Myometrial cell (primary cell): Measurements from ENCODE around the gene CAB39L. TPM values are rescaled to one million over a fixed set of nuclear protein-coding genes. Genes with fewer than 3 reads are reported as not detected.

ENCODE experiments used
- total RNA-seq: library from RNA; depleted of rRNA; stranded (reverse); fragments of >200 nt; gene quantifications from 2 replicates; pipeline ENCODE4 v1.2.3, GENCODE V29; 2015

Gene CAB39L
- 6.4 and 8.1 TPM in 2 replicates for total RNA-seq

DNA sequence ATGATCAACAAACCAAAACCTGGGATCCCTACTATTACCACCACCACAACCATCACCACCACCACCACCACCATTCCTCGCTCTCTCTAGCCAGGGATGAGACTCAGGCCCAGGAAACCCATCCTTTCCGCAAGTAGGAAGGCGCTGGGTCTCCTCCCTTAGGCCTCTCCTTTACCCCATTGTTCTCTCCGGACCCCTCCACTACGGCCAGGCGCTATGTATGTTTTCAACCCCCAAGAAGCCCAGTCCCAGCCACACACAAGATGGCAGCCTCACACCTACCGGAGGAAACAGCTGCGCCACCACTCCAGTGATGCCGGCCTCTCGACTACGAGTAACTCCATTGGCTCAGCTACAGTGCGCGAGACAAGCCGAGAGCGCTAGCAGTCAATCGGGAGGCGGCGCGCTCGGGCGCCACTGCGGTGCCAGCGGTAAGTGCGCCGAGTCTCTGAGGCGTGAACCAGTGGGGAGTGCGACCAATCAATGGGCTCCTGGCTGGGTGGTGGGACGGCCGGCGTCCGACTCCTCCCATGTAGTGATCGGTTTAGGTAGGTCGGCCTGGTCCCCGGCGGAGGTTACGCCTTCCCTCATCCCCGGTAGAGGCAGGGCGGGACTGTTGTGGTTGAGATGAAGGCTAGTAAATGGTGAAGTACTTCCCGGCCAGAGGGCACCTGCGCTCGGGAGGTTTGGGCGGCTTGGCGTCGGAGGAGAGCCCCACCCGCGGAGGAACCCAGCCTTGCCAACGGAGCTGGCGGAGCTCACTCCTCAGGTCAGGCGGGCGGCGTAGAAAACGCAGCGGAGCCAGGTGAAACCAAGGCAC lies at the start of gene CAB39L, which contains the start of gene SETDB2:
TSS of gene CAB39L (minus strand) at position 361 of the 820 bp plus-strand sequence. CDS start 61,154 bp downstream, outside the sequence.
TSS of gene SETDB2 (plus strand) at position 571 of the 820 bp plus-strand sequence. CDS start 7,620 bp downstream, outside the sequence.

Other genes with a start within 250 kb of the CAB39L start
- gene MLNR, start 223.7 kb downstream of the CAB39L start, total RNA-seq = not detected in 2 replicates
- gene CDADC1, start 196.1 kb downstream of the CAB39L start, total RNA-seq = 1.7 and 2.3 TPM in 2 replicates
- 7.8 and 11.5 TPM in 2 replicates for gene SETDB2, start 210 bp upstream of the CAB39L start, total RNA-seq
- 21.6 and 24.8 TPM in 2 replicates for gene PHF11, start 51.9 kb upstream of the CAB39L start, total RNA-seq
- 13.0 and 18.3 TPM in 2 replicates for gene RCBTB1, start 141.5 kb upstream of the CAB39L start, total RNA-seq
- gene ARL11, start 184.4 kb upstream of the CAB39L start, total RNA-seq = not detected in 2 replicates
- gene EBPL, start 247.4 kb upstream of the CAB39L start, total RNA-seq = 96.3 and 147 TPM in 2 replicates